KBM-7 (cell line): Measurements from ENCODE around the gene SLF2.
"Not testable (repeated sequence)": the region's sequence is repeated elsewhere in the genome, so short reads cannot be mapped to it uniquely, and the experiment has no call there.

Experiments used
- DNase-seq: peaks from one replicate; pipeline ENCODE4 v3.0.0-alpha.2; 2015
- in situ Hi-C: fragments of 300-500 bp; cut with MboI; formaldehyde crosslinking; loops from 2 replicates; pipeline ENCODE4 v1.14.3; 2020; ENCODE audit warnings: low sequenced_read_pairs, low pct_unique_long_range_greater_than_20kb, mixed read lengths

SLF2 gene

DNA sequence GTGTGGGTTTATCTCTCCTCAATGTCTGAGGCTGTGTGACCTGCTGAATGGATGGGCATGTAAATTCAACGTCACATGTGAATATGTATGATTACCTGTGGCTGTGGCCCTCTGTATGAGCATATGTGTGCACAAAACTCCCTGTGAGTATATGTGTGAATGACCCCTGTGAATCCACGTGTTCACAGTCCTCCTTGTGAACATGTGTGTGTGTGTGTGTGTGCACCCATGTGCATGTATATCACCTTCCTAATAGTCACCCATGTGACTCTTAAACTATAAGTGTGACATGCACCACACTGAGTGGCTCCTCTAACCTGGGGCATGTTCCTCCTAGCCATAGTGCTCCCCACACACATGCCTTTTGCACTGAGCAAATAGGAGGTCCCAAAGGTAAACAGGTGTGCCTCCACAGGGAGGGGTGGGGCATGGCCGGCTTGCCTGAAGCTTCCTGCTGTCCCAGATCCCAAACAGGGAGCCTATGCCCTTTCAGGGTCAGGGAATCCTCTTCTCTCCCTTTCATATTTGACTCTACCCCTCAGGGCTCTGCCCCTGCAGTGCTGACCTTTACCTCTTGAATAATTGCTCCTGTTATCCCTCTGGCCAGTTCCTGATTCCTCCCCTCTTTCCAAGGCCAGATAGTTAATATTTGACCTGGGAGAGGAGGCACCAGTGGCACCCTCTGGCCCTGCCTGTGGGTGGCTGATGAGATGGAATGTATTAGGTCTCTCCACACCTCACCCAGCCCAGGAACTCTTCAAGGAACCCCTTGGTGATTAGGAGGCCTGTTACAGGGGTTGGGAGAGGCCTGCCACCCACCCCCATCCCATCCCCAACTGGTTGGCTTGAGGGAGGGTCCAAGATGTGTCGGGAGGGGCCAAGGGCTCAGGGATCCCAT, 58.4 kb downstream of the SLF2 start:
- DNase-seq = no peak
- in situ Hi-C loops = no loop called here

DNA sequence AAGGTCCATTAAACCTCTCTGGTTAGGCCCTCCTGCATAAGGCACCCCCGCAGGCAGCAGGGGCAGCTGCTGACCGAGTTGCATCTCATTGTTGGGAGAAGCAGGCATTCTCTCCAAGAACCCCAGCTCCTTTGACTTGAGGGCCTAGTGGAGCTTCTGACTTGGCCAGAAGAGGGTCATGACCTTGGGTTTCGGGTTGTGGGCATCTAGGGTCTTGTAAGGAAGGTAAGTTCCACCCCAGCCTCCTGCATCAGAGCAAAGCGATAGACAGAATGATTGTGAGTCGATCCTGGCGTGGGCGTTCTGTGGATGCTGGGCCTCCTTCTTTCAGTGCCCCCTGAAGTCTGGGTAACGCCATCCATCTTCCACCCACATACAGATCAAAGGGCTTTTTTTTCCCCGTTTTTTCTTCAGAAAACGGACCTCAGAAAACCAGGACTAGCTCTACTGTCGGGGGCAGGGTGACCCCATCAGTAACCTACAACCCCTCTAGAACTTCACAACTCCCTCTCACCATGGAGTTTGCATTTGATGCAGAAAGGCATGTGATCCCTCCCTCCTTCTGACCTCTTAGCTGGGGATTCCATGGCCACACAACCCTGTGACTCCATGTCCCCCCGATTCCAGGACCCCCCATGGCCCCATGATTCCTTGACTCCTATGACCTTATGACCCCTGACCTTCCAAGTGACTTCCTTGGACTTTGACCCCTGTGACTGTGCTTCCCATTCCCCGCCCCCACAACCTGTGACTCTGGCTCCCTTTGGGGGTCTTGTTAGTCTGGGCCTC, 59.5 kb downstream of the SLF2 start:
- DNase-seq = no peak
- in situ Hi-C loops = no loop called here

DNA sequence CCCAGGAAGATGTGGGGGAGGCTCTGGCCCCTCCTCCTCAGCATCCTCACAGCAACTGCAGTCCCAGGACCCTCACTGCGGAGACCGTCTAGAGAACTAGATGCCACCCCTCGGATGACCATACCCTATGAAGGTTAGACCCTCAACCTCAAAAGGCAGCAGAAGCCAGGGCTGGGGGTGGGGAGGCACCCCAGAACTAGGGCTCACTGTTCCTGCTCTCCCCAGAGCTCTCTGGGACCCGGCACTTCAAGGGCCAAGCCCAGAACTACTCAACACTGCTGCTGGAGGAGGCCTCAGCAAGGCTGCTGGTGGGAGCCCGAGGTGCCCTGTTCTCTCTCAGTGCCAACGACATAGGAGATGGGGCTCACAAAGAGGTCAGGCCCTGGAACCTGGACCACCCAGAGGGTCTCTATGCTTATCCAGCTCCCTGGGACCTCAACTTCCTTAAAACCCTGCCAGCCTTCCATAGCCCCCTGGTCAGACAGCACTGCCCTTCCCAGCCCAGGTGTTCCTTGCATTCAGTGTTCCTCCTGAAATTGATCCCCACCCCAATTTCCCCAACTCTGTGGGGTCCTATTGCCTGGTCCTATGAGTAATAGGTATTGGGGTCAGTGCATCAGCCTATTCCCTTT, 60.3 kb downstream of the SLF2 start:
- in situ Hi-C loops = no loop called here
- no peak for DNase-seq

DNA sequence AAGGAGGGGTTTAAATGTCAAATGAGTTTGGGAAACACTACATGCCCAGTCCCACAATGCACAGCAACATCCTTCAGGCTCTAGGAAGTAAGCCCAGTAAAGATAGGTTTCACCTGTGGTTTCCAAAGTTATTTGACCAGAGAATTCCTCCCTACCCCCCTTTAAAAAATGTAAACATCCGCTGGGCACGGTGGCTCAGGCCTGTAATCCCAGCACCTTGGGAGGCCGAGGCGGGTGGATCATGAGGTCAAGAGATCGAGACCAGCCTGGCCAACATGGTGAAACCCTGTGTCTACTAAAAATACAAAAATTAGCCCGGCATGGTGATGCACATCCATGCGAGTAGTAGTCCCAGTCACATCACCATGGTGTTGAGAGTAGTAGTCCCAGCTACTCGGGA, 62.6 kb downstream of the SLF2 start:
- DNase-seq, in situ Hi-C loops: not testable (repeated sequence)

DNA sequence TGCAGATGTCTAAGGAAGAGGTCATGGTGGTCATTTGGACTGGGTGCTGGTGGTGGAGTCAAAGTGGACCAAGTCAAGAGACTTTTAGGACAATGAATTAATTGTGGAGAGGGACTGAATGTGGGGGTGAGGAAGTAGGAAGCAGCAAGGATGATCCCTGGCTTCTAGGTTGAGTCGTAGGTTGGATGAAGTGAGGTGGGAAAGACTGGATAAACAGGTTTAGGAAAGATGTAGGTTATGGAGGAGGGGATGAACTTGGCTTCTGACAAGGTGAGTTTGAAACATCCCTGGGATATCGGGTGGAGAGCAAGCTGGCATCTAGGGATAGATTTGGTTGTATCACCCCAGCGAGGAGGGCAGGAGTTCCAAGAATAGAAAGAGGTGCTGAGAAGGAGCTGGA, 64.1 kb downstream of the SLF2 start:
- DNase-seq = no peak
- in situ Hi-C loops = no loop called here

DNA sequence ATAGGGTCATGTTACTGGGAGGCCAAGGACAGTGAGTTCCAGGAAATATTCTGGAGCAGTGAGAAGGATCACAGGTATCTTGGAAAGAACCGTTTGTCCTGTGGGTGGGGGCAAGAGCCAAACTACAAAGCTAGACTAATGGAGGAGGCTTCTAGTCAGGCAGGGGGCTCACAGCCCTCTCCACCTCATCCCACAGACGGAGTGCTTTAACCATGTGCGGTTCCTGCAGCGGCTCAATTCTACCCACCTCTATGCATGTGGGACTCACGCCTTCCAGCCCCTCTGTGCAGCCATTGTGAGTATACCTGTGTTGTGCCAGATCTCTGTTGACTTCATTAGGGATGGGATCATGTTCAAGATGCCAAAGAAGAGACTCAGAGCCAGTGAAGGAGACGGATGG, 64.7 kb downstream of the SLF2 start:
- DNase-seq = no peak
- in situ Hi-C loops = no loop called here

DNA sequence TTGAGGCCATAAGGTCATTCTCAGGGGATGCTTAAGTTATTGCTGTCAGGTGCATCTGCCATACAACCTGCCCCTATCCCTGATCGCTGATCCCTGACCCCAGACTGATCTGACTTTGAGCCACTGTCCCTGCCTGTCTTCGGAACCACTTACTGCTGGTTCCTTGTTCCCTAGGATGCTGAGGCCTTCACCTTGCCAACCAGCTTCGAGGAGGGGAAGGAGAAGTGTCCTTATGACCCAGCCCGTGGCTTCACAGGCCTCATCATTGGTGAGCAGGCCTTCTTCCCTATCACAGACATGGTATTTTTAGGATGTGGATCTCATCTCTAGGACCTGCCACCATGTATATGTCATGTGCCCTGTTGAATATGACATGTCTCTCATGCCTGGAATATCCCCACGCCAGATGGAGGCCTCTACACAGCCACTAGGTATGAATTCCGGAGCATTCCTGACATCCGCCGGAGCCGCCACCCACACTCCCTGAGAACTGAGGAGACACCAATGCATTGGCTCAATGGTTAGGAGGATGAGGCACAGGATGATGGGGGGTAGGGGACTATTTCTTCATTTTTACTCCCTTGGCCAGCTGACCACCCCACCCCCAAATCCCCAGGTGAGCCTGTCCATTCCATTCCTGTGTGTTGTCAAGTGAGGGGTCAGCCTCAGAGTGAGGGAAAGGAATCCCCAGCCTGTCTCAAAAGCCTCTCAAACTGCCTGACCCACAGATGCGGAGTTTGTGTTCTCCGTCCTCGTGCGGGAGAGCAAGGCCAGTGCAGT, 65.5 kb downstream of the SLF2 start:
- in situ Hi-C loops = no loop called here
- no peak for DNase-seq

DNA sequence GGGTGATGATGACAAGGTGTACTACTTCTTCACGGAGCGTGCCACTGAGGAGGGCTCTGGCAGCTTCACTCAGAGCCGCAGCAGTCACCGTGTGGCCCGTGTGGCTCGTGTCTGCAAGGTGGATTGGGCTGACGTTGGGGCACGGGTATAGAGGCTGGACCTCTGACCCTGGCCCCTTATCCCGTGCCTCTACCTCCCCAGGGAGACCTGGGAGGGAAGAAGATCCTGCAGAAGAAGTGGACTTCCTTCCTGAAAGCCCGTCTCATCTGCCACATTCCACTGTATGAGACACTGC, 66.1 kb downstream of the SLF2 start:
- DNase-seq = no peak
- in situ Hi-C loops = no loop called here

DNA sequence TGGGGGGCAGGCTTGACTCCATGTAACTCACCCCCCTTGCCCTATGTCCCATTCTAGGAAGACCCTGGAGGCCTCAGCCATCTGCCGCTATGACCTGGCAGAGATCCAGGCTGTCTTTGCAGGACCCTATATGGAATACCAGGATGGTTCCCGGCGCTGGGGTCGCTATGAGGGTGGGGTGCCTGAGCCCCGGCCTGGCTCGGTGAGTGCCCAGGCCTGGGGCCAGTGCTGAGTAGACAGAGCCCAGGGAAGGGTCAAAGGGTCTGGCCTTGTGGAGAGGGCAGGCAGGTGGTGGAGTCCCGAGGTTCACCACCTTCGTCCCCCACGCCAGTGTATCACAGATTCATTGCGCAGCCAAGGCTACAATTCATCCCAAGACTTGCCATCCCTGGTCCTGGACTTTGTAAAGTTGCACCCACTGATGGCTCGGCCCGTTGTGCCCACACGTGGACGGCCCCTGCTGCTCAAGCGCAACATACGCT, 67.1 kb downstream of the SLF2 start:
- in situ Hi-C loops = no loop called here
- no peak for DNase-seq

DNA sequence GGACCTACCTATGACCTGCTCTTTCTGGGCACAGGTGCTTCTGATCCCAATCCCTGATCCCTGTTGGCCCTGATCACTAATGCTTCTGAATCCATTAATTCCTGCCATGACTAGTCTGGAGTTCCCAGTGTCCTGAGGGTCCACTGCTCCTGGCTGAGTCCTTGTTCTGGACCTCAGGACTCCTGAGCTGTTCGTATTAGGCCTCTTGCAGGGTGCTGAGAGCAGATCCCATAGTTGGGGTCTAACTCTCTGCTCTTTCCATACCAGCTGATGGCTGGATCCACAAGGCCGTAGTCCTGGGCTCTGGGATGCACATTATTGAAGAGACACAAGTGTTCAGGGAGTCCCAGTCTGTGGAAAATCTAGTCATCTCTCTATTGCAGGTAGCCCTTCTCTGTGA, 67.5 kb downstream of the SLF2 start:
- in situ Hi-C loops = no loop called here
- no peak for DNase-seq

DNA sequence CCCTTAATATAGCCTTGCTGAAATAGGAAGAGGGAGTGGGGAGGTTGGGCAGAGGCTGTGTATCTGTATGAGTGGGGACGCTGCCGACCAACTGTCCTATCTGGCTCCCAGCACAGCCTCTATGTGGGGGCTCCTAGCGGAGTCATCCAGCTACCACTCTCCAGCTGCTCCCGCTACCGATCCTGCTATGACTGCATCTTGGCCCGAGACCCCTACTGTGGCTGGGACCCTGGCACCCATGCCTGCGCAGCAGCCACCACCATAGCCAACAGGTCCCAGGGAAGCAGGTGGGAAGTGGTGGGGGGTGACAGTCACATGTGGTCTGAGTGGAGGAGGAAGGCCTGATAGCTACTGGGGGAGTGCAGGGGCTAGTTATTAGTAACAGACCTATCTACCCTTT, 67.9 kb downstream of the SLF2 start:
- no peak for DNase-seq
- in situ Hi-C loops = no loop called here

DNA sequence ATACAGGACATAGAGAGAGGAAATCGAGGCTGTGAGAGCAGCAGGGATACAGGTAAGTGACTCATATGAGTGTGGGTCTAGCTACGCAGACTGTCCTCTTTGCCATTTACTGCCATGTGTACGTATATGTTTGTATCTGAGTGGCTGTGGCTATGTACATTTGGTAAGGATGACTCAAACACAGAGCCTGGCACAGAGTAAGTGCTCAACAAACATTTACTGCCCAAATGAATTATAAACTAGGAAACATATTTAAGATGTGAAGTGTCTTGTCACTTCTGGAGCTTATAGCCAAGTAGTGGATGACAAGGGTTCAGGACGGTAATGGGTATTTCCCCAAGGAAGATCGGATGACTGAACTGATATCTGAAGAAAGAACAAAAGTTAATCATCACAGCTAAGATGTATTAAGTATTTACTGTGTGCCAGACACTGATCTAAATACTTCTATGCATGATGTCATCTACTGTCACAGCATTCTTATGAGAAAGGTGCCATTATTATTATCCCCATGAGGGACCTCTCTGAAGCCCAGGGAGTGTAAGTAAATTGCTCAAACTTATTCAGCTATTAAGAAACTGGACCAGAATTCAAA, 68.5 kb downstream of the SLF2 start:
- DNase-seq = no peak
- in situ Hi-C loops = no loop called here

DNA sequence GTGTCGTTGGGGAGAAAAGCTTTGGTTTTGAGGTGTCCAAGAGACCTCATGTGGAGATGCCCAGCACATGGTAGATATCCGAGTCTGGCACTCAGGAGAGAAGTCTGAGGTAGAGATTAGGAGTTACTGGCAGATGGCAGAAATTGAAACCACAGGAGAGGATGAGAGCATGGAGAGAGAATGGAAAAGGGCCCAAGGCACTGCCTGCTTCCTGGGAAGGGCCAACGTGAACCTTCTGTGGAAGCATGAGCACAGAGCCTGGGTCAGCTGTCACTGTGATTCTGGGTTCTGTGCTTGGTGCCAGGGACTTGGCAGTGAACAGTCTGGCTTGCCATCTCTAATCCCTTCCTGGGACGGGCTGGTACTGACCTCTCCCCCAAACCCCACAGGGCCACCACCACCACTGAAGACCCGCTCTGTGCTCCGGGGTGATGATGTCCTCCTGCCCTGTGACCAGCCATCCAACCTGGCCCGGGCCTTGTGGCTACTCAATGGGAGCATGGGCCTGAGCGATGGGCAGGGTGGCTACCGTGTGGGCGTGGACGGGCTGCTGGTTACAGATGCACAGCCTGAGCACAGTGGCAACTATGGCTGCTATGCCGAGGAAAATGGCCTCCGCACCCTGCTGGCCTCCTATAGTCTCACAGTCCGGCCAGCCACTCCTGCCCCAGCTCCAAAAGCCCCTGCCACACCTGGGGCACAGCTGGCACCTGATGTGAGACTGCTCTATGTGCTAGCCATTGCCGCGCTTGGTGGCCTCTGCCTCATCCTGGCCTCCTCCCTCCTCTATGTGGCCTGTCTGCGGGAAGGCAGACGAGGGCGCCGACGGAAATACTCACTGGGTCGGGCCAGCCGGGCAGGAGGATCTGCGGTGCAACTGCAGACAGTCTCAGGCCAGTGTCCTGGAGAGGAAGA, 70.4 kb downstream of the SLF2 start:
- in situ Hi-C loops = no loop called here
- no peak for DNase-seq

DNA sequence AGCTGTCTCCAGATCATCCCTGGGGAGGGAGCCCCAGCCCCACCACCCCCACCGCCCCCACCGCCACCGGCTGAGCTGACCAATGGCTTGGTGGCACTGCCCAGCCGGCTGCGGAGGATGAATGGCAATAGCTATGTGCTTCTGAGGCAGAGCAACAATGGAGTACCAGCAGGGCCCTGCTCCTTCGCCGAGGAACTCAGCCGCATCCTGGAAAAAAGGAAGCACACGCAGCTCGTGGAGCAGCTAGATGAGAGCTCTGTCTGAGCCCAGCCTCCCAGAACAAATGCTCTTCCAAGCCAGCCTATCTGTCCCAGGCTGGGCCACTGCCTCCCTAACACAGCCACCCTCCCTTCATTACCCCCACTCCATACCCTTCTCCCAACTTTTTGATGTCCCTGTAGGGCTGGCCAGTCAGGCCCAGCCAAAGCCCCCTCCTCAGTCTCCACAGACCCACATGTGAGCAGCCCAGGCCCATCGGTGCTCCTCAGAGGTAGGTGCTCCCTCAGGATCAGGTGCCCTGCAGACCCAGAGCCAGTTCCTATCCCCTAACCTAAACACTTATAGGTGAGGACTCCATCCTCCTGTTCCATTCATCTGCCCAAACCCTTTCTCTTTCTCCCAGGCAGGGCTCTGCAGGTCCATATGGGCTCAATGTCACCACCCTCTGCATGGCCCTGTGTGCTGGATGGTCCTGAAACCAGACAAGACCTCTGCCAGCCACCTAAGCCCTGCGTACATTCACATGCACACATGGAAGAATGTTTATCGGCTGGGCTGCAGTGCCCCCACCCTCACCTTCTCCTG, 71.3 kb downstream of the SLF2 start:
- in situ Hi-C loops = no loop called here
- no peak for DNase-seq

DNA sequence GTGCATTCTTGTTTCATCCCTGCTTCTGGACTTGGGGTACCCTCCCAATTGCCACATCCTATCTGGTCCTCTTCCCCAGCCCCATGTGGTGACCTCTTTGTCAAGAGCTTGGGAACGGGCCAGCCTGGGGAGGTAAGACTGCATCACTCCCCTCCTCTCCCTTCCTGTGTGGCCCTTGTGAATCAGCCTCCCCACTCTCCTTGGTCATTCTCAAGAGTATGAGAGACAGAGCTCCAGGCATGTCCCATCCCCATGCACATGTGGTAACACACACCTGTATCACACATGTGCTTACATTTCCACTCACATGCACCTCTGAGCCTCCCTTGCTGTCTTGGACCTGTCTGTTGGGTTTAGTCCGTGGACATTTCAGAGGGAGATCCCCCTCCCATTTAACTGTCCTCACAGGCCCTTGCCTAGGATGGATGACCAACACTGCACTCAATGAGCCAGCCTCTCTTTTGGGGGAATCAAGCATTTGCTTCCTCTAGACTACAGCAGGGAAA, 72.0 kb downstream of the SLF2 start:
- in situ Hi-C loops = no loop called here
- DNase-seq = no peak

DNA sequence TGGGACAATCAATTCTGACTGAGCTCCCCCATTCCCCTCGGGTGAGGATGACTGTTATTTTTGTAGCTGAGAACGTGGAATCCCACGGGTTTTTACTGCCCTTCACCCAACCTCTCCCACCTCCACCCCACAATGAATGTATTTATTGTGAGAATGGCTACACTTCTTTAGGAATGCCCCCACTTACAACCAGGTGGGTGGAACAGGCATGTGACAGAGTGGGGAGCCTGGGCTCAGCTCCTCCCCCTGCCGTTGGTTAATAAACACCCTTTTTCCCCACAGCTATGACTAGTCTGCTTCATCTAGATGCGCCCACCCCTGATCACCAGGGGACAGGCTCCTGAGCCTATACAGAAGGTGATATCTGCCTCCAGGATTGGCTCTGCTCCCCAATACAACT, 72.6 kb downstream of the SLF2 start:
- DNase-seq = no peak
- in situ Hi-C loops = no loop called here

DNA sequence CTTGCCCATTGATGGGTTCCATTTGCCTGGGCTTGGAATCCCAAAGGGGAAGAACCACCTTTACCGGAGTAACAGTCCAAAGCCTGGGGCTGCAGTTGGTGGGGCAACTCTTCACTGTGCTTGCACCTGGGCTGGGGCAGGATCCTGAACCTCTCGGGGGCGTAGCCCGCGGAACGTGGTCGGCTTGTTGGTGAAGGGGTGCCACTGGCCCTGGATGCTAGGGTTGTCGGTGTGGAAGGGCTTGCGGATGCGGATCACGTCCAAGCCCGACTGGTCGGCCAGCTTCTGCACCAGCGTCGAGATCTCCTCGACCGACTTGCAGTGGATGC, 73.8 kb downstream of the SLF2 start:
- DNase-seq = no peak
- in situ Hi-C loops = no loop called here
